ENCODE results near the gene HOXB13. TPM values are rescaled to one million over a fixed set of nuclear protein-coding genes. Genes with fewer than 3 reads are reported as not detected.

The HOXB13 gene
- total RNA-seq, 1 experiment from 2014 or later: not detected

DNA sequence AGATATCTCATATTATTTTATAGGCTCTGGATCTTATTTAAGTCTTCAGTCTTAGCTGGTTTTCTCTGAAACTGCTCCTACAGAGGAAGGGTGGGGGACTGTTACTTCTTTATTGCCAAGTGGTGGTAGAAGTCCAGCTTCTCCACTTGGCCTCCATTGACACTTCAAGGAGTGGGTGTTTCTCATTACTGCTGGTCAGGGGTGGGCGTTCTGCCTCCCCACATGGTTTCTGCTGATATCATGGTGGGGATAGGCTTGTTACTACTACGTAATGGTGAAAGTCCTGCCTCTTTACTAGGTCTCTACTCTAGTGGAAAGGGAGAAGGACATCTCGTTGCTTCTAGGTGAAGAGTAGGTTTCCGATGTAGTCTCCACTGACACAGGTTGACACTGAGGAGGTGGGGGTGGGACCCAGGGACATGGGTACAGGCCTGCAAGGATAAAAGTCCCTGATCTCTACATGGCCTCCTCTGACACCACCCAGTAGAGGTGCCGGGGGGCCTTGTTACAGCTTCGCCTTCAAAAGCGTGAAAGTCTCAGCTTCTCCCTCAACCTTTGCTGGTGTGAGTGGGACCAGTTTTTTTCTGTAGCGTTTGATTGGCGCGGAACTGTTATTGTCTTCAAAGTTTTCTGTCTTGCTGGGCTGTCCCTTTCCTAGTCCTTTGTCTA lies 26.6 kb downstream of the HOXB13 start:
- Histone ChIP-seq H2BK5ac (ENCODE audit: insufficient read length, low read length) (no peak overlapping the region), H3K23ac (ENCODE audit: insufficient read length, low read depth, low read length) (no peak overlapping the region), H3K14ac (ENCODE audit: insufficient read depth, low read length) (no peak overlapping the region), H2AK5ac (ENCODE audit: insufficient read length, low read length) (no peak overlapping the region), H4K91ac (ENCODE audit: insufficient read length, low read depth, low read length) (no peak overlapping the region), H4K5ac (ENCODE audit: insufficient read length, low read depth, low read length) (no peak overlapping the region), H3K9me3 (ENCODE audit: control insufficient read depth, low read depth, low read length) (no peaks in the 10 kb centered on the region), H3K79me1 (ENCODE audit: insufficient read depth, low read depth, low read length, poor library complexity, severe bottlenecking) (no peaks in the 10 kb centered on the region), H3K4me2 (ENCODE audit: insufficient read depth, insufficient read length, low read length) (no peak overlapping the region), H2BK120ac (ENCODE audit: low read depth, low read length, poor library complexity, severe bottlenecking) (no peak overlapping the region), H3K27ac (ENCODE audit: insufficient read length, low read depth, low read length) (no peak overlapping the region), H3K4ac (ENCODE audit: low read depth, low read length) (no peak overlapping the region), H2BK15ac (ENCODE audit: low read depth, low read length) (no peak overlapping the region), H2BK20ac (ENCODE audit: low read depth, low read length, poor library complexity, severe bottlenecking) (no peak overlapping the region), H3K27me3 (ENCODE audit: insufficient read depth, low read length) (no peaks in the 10 kb centered on the region; the same call in 1 of the 2 replicates), H3K56ac (ENCODE audit: insufficient read length, low read depth, low read length) (no peak overlapping the region), H3K79me2 (ENCODE audit: insufficient read depth, low read length) (no peaks in the 10 kb centered on the region), H4K20me1 (ENCODE audit: control insufficient read depth, insufficient read depth, insufficient read length) (no peaks in the 10 kb centered on the region), H3K23me2 (ENCODE audit: insufficient read length, low read depth, low read length, poor library complexity, severe bottlenecking) (no peaks in the 10 kb centered on the region), H2AFZ (ENCODE audit: low read length) (no peak overlapping the region), H3K18ac (ENCODE audit: insufficient read length, low read depth, low read length) (no peak overlapping the region), H3K9ac (ENCODE audit: extremely low read depth, insufficient read length, low read length) (no peak overlapping the region), H3T11ph (ENCODE audit: low read length) (no peak overlapping the region), H4K8ac (replicated peaks; ENCODE audit: insufficient read length, low read depth, low read length) (no peak overlapping the region), H2BK12ac (ENCODE audit: insufficient read length, low read depth, low read length) (no peak overlapping the region), H3K4me1 (ENCODE audit: insufficient read depth, low read length) (peaks cover 2% of the 10 kb centered on the region; the same call in 1 of the 2 replicates)
- Mint-ChIP-seq H3K36me3 (ENCODE audit: insufficient read depth in 1 of 3, low read depth in 3 of 3) (no peaks in the 10 kb centered on the region; a peak in 1 of 7 replicates), H3K9me3 (no peaks in the 10 kb centered on the region), H3K4me3 (no peak overlapping the region), H3K27ac (no peak overlapping the region), H3K27me3 (ENCODE audit: low read depth) (peaks cover 88% of the 10 kb centered on the region), H3K4me1 (no peaks in the 10 kb centered on the region)
- no peak for DNase-seq
- WGBS (ENCODE audit: extremely low coverage, insufficient read length, low lambda C conversion rate): no CpG with 5 or more reads among the region's 10 CpGs
- TF ChIP-seq, protein P1, sequence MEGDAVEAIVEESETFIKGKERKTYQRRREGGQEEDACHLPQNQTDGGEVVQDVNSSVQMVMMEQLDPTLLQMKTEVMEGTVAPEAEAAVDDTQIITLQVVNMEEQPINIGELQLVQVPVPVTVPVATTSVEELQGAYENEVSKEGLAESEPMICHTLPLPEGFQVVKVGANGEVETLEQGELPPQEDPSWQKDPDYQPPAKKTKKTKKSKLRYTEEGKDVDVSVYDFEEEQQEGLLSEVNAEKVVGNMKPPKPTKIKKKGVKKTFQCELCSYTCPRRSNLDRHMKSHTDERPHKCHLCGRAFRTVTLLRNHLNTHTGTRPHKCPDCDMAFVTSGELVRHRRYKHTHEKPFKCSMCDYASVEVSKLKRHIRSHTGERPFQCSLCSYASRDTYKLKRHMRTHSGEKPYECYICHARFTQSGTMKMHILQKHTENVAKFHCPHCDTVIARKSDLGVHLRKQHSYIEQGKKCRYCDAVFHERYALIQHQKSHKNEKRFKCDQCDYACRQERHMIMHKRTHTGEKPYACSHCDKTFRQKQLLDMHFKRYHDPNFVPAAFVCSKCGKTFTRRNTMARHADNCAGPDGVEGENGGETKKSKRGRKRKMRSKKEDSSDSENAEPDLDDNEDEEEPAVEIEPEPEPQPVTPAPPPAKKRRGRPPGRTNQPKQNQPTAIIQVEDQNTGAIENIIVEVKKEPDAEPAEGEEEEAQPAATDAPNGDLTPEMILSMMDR (conservative IDR thresholded peaks at IDR 0.05): no peak
